HEK293 (cell line): Measurements from ENCODE around the gene CAP2.

Experiments used
- CTCF ChIP-seq: fragments of 450-650 bp; formaldehyde crosslinking; IDR thresholded peaks from 2 replicates; pipeline ENCODE4 v1.5.1; 2016; ENCODE audit warnings: missing biosample characterization, missing genetic modification characterization
- PRDM4 ChIP-seq: fragments of 450-650 bp; formaldehyde crosslinking; IDR thresholded peaks from 2 replicates; pipeline ENCODE4 v1.5.1; 2017; ENCODE audit warnings: missing biosample characterization, missing genetic modification characterization
- REST ChIP-seq: fragments of 450-650 bp; formaldehyde crosslinking; IDR thresholded peaks from 2 replicates; pipeline ENCODE4 v1.5.1; 2016; ENCODE audit warnings: missing biosample characterization, missing genetic modification characterization
- ZBTB7A ChIP-seq: fragments of 450-650 bp; formaldehyde crosslinking; IDR thresholded peaks from 2 replicates; pipeline ENCODE4 v1.5.1; 2016; ENCODE audit warnings: low read depth, missing biosample characterization, missing genetic modification characterization
- ZNF335 ChIP-seq: fragments of 450-650 bp; formaldehyde crosslinking; conservative IDR thresholded peaks from 2 replicates; pipeline ENCODE4 v1.5.1; 2016; ENCODE audit warnings: missing biosample characterization, missing genetic modification characterization
- ZNF398 ChIP-seq: fragments of 450-650 bp; formaldehyde crosslinking; IDR thresholded peaks from 2 replicates; pipeline ENCODE4 v1.5.1; 2017; ENCODE audit warnings: missing biosample characterization, missing genetic modification characterization
- ZNF777 ChIP-seq: fragments of 450-650 bp; formaldehyde crosslinking; IDR thresholded peaks from 2 replicates; pipeline ENCODE4 v1.5.1; 2017; ENCODE audit warnings: missing biosample characterization, missing genetic modification characterization, borderline replicate concordance
- ZNF843 ChIP-seq: fragments of 450-650 bp; formaldehyde crosslinking; IDR thresholded peaks from 2 replicates; pipeline ENCODE4 v1.5.1; 2016; ENCODE audit warnings: missing biosample characterization, missing genetic modification characterization

- TF ChIP-seq CTCF (tag by site-specific recombination) (no peak), ZNF843 (no peak), ZNF777 (no peak), ZBTB7A (tag by site-specific recombination) (no peak), ZNF335 (tag by site-specific recombination) (no peak), REST (tag by site-specific recombination) (no peak), PRDM4 (no peak), ZNF398 (tag by site-specific recombination) (no peak)
These were observed 159.5 kb downstream of the CAP2 start for GRCh38 chr6:17552861-17553260.
